Left colon (tissue), 2 donors: Measurements from ENCODE around the gene FAM118B. TPM values are rescaled to one million over a fixed set of nuclear protein-coding genes. Genes with fewer than 3 reads are reported as not detected.
A peak's percentile ranks its signal among the peaks of the same experiment; 100 is the strongest.

Experiments
- ATAC-seq: fragments of 200-7000 bp; cut with Tn5 transposase; one replicate; pipeline ENCODE4 v1.9.1; 2020; ENCODE audit warnings: mild to moderate bottlenecking, moderate library complexity
- DNase-seq, 2 donors: peaks; one replicate each; pipeline ENCODE4 v3.0.0-alpha.2; 2020
- intact Hi-C, 2 donors: fragments of 100-400 bp; cut with DNase I in 1 of 2; cut with micrococcal nuclease in 1 of 2; formaldehyde crosslinking; loops; one replicate each; pipeline versions ENCODE4 v1.11.2 to v1.14.0; 2022; cut with DNase I, micrococcal nuclease
- long read RNA-seq: library from polyadenylated mRNA; unstranded; transcript quantifications from one replicate; pipeline ENCODE4 v2.0.0, GENCODE V29; 2021
- total RNA-seq, 2 donors: library from RNA; stranded (reverse); fragmentation: NEBNext Ultra II Directional; extraction: Animal tissue kit (Norgen Biotek cat#: 25700); gene quantifications; one replicate each; pipeline ENCODE4 v1.2.1, GENCODE V29; 2021
- donor health status: DM: no; HTN: no; CAD: no.
- donor health status: DM: yes; HTN: yes; CAD: no.

Gene FAM118B
- total RNA-seq: 10 to 100 TPM; 47.4 to 61.7 TPM
- long read RNA-seq, transcript FAM118B-201 (8 exons, 1,616 nt): minor isoform, 5 of 86 reads
- long read RNA-seq, transcript FAM118B-209 (9 exons, 2,402 nt): major isoform, 43 of 86 reads
- long read RNA-seq, partial matches to known transcripts: 3 of 86 reads
- long read RNA-seq, other reads (novel, unspliced or antisense): 35 of 86 reads

DNA sequence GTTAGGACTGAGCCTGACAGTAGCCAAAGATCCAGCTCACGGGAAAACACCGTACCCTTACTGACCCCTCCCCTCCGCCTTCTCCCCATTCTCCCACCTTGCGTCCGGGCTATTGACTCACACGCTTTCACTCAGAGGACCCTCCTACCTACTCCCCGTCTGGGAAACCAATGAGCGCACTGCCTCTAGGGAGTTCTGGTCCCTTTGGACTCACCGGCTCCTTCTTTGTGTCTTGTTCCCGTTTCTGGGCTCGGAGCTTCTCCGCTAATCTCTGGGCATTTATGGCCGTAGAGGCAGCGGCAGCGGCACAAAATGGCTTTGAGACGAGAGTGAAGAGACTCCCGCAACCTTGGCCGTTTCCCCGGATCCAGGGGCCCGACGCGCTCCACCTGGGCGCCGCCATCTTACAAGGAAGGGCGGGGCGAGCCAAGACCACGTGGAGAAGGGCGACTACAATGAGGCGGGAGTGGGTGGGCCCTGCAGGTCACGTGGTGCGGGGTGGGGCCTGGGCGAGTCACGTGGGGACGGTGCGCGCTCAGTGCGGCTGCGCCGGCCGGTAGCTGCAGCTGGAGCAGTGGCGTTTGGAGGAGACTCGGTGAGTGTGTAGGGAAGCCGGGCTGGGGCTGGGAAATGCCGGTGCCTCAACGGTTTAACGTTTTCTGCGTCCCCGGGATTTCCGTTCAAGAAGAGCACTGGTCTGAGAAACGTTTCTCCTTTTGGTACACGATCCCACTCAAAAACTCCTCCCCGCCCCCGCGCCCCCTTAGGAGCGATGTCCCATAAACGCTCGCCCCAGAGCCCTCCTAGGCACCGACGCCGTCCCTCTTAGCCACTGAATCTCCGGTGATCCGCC is at the start of gene FAM118B, which contains the start of gene RPUSD4:
Gene FAM118B, plus strand, starts transcription at position 547 of the 853 bp plus-strand sequence. CDS start 23,220 bp downstream, outside the sequence.
Gene RPUSD4, minus strand, starts transcription at position 415 of the 853 bp plus-strand sequence. Its CDS starts 12 bp downstream, at position 403.
- DNase-seq: peak; percentile 98 to 99
- peak; percentile 85 for ATAC-seq
- intact Hi-C loops: no loop called here

DNA sequence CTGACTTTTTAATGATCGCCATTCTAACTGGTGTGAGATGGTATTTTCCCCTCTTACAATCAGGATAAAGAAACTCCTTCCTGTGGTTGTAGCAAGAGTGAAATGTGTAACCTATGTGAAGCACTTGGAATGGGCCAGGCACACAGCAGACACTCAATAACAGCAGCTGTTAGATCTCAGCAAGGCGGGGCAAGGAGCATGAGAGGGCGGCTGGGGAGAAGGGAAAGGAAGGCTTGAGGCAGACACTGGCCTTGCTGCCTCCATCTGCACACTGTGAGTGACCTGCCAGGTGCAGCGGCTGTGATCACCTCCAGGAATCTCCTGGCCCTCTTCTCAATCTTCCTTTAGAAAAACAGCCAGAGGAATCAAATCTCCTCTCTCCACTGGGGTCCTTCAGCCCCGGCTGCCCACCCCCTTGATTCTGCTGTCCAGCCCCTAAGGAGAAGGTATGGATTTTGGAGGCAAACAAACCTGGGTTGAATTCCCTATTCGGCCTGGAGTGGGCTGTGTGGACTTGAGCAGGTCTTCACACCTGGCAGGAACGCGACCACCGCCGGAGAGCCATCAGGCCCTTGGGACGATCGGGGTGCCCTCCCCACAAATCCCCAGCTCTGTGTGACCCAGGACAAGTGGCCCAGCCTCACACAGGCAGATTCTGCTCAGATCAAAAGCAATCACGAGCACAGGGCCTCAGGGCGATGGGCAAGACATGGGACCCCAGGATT is 49.1 kb upstream of the FAM118B start:
- ATAC-seq: no peak
- intact Hi-C loops: no loop called here
- DNase-seq: no peak

DNA sequence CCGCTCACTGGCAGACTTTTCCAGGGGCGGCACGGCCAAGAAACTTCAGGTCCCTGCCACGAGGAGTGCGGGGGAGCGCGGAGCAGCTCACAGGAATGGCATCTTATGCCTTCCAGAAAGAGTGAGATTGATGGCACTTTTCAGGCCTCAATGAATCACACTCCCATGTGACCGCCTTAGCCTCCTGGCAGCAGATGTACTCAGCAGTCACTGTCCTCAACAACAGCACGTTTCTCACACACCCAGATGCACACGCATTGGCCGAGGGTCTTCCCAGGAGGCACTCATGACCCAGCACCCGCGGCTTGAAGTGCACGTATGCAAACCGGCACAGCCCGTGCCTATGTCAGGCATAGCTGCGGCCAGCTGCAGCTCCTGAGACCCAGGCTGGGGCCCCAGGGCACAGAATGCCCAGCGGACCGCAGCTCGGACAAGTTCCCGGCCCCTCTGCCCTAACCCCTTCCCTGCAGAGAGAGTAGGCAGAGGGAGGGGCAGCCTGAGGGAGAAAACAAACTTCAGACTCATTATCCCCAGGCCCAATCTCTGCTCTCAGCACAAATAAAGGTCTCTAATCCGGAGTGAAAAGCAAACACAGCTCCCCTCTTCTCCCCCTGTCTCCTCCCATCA is 48.4 kb upstream of the FAM118B start:
- no peak for DNase-seq
- ATAC-seq: no peak
- intact Hi-C loops: no loop called here

DNA sequence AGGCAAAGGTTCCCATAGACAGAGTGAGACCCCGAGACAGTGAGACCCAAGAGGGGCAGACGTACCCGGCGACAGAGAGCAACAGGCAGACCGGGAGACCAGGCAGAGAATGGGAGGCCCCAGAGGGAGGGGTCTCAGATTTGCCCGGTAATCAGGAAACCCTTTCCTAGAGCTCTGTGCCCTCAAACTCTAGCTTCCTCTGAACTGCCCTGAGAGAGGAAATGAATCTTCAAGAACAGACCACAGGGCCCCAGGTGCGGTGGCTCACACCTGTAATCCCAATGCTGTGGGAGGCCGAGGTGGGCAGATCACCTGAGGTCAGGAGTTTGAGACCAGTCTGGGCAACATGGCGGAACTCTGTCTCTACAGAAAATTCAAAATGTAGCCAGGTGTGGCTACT is 47.8 kb upstream of the FAM118B start:
- ATAC-seq (no peak), DNase-seq (no peak)
- intact Hi-C loops: no loop called here

DNA sequence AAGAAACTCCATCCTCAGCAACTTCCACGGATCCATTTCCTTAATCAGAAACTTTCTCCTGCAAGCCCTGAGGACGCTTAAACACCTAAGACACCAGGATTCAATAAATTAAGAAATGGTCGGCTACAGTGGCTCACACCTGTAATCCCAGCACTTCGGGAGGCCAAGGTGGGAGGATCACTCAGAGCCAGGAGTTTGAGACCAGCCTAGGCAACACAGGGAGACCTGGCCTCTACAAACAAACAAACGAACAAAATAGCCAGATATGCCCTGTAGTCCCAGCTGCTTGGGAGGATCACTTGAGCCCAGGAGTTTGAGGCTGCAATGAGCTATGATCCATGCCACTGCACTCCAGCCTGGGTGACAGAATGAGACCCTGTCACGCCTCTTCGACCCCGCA is 46.8 kb upstream of the FAM118B start:
- no peak for ATAC-seq
- intact Hi-C loops: no loop called here

DNA sequence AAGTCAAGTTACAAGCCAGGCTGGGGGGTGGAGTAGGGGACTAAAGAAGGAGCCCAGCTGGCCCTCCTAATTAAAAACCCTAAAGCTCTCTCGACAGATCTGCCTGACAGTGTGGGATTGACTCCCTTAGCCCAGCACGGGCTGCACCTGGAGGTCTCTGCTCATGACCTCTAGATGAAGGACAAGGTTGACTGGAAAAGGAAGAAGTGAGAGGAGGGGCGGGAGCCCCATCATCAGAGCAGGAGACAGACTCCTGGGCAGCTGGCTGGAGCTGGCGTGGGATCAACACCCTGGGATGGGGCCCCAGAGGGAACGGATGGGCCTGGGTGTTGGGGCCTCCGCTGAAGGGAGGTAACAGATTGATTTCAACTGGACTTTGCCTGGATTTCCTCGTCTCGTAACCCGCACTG is 46.3 kb upstream of the FAM118B start:
- ATAC-seq: no peak
- DNase-seq: no peak

More for the DNA sequence above, 46.8 kb upstream of the FAM118B start:
- DNase-seq: no peak

DNA sequence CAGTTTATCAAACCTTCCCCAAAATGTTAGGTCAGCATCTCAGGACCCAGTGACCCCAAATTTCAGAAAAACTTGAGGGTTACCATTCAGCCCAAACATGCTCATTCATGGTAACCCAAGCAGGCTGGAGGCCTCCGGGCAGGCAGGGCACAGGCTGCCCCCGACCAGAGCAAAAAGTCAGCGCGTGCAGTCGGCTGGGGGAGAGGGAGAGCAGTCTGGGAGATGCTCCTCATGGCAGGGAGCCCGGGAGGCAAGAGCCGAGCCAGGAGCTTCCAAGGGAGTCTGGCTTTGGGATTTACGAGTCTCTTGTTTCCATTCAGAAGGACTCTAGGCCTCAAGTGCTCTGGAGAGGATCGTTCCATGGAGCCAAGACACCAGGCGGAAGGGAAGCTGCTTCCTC is 45.8 kb upstream of the FAM118B start:
- DNase-seq: peak; percentile 43 to 73
- ATAC-seq: no peak
- intact Hi-C loops: no loop called here

More for the DNA sequence above, 46.3 kb upstream of the FAM118B start:
- intact Hi-C loops: no loop called here

DNA sequence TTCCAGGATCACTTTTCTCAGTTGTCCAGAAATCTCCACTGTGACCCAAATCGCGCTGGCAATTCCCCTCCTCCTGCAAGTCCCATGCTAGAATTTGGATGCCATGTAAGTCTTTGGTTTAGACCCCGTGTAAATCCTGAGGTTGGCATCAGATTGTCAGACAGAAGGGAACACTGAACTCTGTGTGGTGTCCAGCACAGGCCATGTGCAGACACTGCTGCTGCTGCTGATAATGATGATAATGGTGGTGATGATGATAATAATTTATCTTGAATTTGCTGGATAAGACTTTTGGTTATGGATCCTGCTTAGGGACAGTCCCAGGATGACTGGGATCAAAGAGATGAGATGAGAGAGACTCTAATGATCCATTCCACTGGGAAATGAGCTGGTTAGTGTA is 45.2 kb upstream of the FAM118B start:
- ATAC-seq: no peak
- intact Hi-C loops: no loop called here
- no peak for DNase-seq

DNA sequence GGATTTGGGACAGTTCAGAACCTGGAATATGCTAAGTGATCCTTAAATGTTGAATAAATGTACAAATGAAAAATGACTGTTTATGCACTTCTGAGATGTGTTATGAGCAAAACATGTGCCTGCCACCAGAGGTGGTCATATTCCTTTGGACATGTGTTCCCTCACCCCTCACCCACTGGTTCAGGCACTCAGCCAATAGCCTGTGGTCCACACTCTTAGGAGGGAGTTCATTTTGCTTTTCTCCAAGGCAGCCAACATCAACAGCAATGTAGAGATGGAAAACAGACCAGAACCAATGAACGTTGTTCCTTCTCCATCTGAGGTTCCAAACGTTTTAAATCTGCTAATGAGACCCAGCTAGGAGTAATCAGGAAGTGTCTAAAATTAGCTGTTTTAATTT is 44.1 kb upstream of the FAM118B start:
- no peak for DNase-seq
- no peak for ATAC-seq
- intact Hi-C loops: no loop called here

DNA sequence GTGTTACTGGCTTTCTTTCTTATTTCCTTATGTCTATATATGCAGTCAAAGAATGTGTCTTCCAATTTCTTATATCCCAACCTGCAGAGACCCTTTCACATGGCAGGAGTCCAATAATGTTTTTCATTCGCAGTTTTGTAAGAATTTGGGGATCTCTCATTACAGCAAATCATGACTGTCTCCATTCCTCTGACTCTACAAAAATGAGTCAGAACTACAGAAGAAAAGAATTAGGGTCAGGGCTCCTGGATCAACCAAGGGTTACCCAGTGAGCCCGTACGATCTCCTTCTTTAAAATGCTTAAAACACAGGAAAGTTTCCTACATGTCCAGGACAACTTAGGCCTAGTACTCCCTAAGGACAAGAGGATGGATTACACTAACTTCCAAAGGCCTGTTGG is 42.3 kb upstream of the FAM118B start:
- intact Hi-C loops: no loop called here
- no peak for ATAC-seq
- no peak for DNase-seq

DNA sequence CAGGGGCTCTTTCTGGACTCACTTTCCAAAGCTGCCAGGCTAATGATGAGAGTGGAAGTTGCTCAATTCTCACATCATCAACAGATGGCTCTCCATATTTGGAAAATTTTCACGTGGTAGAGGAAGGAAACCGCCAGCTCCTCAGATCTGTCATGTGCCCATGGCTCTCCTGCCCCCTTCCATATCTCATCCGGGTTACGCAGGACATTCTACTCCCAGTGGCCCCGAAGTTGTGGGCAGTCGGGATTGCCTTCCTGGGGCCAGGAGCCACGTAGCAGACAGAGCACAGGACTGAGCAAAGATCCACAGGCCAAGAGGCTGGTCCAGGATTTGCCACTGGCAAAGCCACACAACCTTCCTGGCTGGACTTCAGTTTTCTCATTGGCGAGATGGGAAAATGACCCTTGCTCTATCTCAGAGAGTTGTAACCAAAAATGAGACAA is 39.0 kb upstream of the FAM118B start:
- ATAC-seq: no peak

DNA sequence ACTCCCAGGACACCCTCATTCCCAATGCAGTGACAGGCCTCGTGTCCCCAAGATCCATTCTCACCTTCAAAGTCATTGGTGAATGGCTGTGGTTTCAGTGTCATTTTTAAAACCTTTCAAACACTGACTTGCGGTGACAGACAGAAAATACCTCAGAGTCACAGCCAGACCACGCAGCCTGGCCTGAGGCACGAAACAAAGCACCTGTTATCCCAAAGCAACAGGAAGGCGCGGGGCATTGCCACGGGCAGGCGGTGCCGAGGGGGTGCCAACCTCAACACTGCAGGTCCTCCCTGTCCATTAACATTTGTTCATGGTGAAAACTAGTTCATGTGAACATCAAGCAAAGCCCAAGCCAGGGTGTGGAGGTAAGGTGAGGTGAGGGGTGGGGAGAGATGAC is 38.3 kb upstream of the FAM118B start:
- no peak for ATAC-seq
- DNase-seq: no peak
- intact Hi-C loops: no loop called here

More for the DNA sequence above, 39.0 kb upstream of the FAM118B start:
- intact Hi-C loops: no loop called here
- no peak for DNase-seq

DNA sequence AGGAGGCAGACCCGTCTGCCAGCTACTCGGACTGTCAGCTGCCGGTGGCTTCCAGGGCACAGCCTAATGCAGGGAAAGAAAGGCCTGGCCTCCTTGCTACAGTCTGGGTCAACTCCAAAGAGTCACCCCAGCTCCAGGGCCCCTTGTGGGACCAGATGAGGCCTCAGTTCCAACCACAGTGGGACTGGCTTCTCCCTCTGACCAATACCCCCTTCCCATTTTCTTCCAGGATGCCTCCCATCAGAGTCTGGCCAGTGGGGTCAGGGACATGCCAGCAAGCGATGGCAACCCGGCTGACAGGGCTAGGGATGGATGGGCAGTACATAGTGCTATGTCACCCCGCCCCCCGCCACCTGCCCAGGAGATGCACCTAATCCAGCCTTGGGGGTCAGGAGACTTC is 36.8 kb upstream of the FAM118B start:
- ATAC-seq (no peak), DNase-seq (no peak)
- intact Hi-C loops: no loop called here

DNA sequence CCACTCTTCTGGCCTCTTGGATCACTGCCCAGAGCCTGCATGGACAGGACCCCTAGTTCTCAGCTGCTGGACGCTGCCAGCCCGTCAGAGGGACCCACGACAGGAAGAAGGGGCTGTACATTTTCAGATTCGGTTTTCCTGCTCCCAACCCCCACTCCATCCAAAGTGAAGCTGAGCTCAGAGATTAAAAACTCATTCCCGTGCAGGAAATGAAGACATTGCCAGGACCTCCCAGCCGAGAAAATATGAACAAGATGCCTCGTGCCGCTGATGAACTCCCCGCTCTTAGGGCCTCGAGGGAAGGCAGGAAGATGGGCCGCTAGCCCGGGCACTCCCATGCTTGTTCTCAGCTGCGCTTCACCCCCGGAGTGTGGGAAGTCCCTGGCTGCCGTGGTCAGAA is 36.2 kb upstream of the FAM118B start:
- ATAC-seq: no peak
- DNase-seq: no peak
- intact Hi-C loops: no loop called here

DNA sequence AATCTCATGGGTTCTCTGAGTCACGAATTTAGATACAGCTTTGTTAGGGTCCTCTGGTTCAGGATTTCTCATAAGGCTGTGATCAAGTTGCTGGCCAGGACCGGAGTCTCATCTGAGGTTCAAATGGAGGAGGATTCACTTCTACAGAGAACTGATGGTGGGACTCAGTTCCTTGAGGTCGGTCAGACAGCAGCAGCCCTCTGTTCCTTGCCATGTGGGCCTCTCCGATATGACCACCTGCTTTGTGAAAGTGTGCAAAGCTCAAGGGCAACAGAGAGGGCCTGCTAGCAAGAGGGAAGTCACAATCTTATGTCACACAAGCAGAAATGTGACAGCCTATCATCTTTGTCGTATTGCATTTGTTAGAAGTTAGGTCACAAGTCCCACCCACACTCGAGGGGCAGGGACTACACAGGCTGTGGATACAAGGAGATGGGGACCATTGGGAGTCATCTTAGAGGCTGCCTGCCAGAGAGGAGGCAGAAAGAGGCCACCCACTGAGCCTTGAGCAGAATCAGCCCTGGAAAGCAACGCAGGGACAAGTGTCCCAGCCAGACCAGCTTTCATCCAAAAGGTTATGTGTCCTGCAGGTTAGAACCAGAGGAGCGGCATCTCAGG is 34.6 kb upstream of the FAM118B start:
- ATAC-seq: no peak
- no peak for DNase-seq
- intact Hi-C loops: no loop called here

DNA sequence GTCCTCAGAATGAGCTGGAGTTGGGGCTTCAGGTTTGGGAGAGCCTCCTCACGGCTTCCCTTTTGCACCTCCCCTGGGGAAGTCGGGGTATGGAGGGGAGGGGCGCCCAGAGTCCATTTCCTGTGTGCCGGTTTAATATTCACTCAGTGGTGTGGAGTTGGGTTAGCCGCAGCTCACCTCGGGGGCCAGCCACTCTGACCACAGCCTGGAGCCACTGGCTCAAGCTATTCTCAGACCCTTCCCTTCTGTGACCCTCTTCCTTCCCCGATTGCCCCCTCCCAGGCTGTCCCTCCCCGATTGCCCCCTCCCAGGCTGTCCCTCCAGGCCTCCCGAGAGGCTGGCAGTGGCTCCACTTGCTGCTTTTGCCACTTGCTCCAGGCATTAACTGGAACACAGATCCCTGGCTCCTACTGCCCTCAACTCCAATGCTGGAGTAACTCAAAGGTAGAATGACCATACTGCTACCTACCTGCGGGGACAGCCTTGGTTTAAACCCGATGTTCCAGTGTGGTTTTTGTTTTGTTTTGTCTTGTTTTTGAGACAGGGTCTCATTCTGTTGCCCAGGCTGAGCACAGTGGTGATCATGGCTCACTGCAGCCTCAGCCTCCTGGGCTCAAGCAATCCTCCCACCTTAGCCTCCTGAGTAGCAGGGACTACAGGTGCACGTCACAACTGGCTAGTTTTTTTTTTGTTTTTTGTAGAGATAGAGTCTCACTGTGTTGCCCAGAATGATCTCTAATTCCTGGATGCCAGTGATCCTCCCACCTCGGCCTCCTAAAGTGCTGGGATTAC is 29.4 kb upstream of the FAM118B start:
- peak in 1 of 2 donors; percentile 5 for DNase-seq
- no peak for ATAC-seq
- intact Hi-C loops: no loop called here

DNA sequence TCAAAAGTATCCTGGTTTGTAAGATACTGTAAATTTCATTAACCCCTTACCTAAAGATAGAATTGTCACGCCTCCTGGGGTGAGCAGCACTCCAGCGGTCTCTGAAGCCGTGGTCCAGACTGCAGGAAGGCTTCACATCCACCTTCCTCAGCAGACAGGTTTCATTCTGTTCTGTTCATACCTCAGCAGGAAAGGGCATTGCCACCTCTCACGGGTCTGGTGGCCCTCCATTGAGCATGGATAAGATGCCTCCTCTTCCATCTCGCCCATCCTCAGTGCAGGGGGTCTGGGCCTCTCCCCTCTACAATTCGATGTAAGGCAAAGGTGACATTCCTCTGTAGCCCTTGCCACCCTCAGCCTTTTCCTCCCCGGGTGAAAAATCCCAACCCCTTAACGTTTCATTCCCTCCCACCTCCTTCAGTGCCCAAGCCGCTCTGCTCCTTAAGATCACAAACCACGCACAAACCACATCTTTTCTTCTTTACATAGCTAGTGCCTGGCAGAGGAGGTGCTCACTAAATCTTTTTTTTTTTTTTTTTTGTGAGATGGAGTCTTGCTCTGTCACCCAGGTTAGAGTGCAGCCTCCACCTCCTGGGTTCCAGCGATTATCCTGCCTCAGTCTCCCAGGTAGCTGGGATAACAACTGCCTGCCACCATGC is 28.7 kb upstream of the FAM118B start:
- peak in 1 of 2 donors; percentile 1 for DNase-seq
- intact Hi-C loops: no loop called here
- ATAC-seq: no peak
